Stomach (tissue), 4 donors: ENCODE measurements around the gene PRC1.

Experiments used
- EP300 ChIP-seq: sonication (generic); formaldehyde crosslinking; IDR thresholded peaks from one replicate; pipeline ENCODE4 v1.6.1; 2017; ENCODE audit warnings: antibody characterized with exemption
- POLR2A ChIP-seq, 4 donors: fragments of 450-650 bp; IDR thresholded peaks; one replicate each; pipeline ENCODE4 v1.6.1; 2016; ENCODE audit warnings: antibody characterized with exemption in 4 of 4, control low read depth in 2 of 4, mild to moderate bottlenecking in 1 of 4, moderate library complexity in 1 of 4
- TF ChIP-seq, protein P1 (sequence below), 7 experiments: fragments of 450-650 bp in 4 of 7; fragments of 200-600 bp in 3 of 7; sonication (generic) in 3 of 7; IDR thresholded peaks; one replicate each; pipeline ENCODE4 v1.5.1; 2016 to 2019; ENCODE audit warnings: antibody characterized with exemption in 7 of 7, control low read depth in 2 of 7, mild to moderate bottlenecking in 1 of 7

DNA sequence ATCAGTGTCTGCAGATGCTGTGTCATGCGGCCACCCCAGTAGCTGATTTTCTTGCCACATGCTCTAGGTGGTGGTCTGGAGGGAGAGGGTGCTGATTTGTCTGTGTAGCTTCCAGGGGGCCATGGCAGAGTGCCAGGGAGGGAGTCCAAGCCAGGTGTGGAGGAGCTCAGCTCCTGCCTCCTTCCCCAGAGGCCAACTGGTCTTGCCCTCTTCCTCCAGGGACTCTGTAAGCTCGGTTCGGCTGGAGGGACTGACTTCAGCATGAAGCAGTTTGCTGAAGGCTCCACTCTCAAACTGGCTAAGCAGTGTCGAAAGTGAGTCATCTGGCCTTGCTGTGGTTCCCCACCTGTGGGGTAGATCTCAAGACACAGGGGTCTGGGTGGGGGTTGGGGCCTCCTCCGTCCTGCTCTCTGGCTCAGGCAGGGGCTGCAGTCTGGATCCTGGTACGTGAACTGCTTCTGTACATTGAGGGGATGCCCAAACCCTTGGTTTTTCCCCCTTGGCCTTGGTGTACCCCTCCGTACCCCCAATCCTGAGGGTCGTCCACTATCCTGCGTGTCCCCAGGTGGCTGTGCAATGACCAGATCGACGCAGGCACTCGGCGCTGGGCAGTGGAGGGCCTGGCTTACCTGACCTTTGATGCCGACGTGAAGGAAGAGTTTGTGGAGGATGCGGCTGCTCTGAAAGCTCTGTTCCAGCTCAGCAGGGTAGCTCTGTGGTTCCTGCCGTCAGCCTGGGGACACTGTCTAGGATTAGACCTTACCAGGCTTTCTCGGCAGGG lies 46.6 kb downstream of the PRC1 start:
- TF ChIP-seq, protein P1, sequence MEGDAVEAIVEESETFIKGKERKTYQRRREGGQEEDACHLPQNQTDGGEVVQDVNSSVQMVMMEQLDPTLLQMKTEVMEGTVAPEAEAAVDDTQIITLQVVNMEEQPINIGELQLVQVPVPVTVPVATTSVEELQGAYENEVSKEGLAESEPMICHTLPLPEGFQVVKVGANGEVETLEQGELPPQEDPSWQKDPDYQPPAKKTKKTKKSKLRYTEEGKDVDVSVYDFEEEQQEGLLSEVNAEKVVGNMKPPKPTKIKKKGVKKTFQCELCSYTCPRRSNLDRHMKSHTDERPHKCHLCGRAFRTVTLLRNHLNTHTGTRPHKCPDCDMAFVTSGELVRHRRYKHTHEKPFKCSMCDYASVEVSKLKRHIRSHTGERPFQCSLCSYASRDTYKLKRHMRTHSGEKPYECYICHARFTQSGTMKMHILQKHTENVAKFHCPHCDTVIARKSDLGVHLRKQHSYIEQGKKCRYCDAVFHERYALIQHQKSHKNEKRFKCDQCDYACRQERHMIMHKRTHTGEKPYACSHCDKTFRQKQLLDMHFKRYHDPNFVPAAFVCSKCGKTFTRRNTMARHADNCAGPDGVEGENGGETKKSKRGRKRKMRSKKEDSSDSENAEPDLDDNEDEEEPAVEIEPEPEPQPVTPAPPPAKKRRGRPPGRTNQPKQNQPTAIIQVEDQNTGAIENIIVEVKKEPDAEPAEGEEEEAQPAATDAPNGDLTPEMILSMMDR (IDR thresholded peaks at IDR 0.05) = no peak
- TF ChIP-seq EP300 (no peak), POLR2A (IDR thresholded peaks at IDR 0.05) (no peak)
